Parathyroid adenoma (tissue), 2 donors: ENCODE data around the gene MRPL55.

Experiments used
- H2AFZ ChIP-seq: fragments of 300-600 bp; sonication (generic); one replicate; pipeline ENCODE4 v1.7.0; 2017; ENCODE audit warnings: antibody characterized with exemption, mild to moderate bottlenecking
- H3K27ac ChIP-seq: fragments of 300-600 bp; sonication (generic); one replicate; pipeline ENCODE4 v1.7.0; 2017
- H3K27me3 ChIP-seq: fragments of 300-600 bp; sonication (generic); one replicate; pipeline ENCODE4 v1.7.0; 2017; ENCODE audit warnings: low read length; ENCODE audit not compliant: control insufficient read depth, insufficient read depth
- H3K36me3 ChIP-seq: fragments of 300-600 bp; sonication (generic); one replicate; pipeline ENCODE4 v1.7.0; 2017; ENCODE audit warnings: low read length; ENCODE audit not compliant: control insufficient read depth, insufficient read depth
- H3K4me1 ChIP-seq: fragments of 300-600 bp; sonication (generic); one replicate; pipeline ENCODE4 v1.7.0; 2017; ENCODE audit warnings: control low read depth
- H3K4me2 ChIP-seq: fragments of 300-600 bp; sonication (generic); one replicate; pipeline ENCODE4 v1.7.0; 2017; ENCODE audit warnings: low read length
- H3K4me3 ChIP-seq: fragments of 300-600 bp; sonication (generic); one replicate; pipeline ENCODE4 v1.7.0; 2017; ENCODE audit warnings: low read depth, low read length
- H3K79me2 ChIP-seq: fragments of 300-600 bp; sonication (generic); one replicate; pipeline ENCODE4 v1.7.0; 2017; ENCODE audit warnings: control low read depth
- H3K9ac ChIP-seq: fragments of 300-600 bp; sonication (generic); one replicate; pipeline ENCODE4 v1.7.0; 2017; ENCODE audit warnings: mild to moderate bottlenecking
- H3K9me3 ChIP-seq: fragments of 300-600 bp; sonication (generic); one replicate; pipeline ENCODE4 v1.7.0; 2017; ENCODE audit warnings: low read length; ENCODE audit not compliant: control insufficient read depth
- TF ChIP-seq, protein P1 (sequence below): fragments of 300-600 bp; sonication (generic); IDR thresholded peaks from one replicate; pipeline ENCODE4 v1.7.0; 2017; ENCODE audit warnings: antibody characterized with exemption, mild to moderate bottlenecking
- donor health status: primary hyperparathyroidism.

Gene MRPL55

DNA sequence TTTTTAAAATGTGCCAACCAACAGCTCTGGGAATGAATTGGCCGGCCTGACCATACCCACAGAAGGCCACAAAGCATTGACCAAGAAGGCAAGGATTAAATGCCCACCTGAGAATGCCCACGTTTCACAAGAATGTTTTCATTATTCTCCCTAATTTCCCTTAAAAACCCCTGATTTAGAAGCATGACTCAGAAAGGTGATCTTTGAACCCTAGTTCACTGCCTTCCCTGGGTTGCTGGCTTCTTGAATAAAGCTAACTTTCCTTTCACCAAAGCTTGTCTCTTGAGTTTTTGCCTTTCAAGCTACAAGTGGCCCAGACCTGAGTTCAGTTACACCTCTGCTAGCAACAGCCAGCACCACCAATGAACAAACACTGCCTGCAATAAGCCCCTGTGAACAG, 14.4 kb upstream of the MRPL55 start:
- Histone ChIP-seq H3K27ac (no peak overlapping the region), H3K4me1 (no peaks in the 10 kb centered on the region), H3K79me2 (no peaks in the 10 kb centered on the region), H2AFZ (no peak overlapping the region), H3K4me3 (no peak overlapping the region), H3K27me3 (no peaks in the 10 kb centered on the region), H3K4me2 (no peak overlapping the region), H3K36me3 (no peaks in the 10 kb centered on the region), H3K9ac (no peak overlapping the region), H3K9me3 (no peaks in the 10 kb centered on the region)
- TF ChIP-seq, protein P1, sequence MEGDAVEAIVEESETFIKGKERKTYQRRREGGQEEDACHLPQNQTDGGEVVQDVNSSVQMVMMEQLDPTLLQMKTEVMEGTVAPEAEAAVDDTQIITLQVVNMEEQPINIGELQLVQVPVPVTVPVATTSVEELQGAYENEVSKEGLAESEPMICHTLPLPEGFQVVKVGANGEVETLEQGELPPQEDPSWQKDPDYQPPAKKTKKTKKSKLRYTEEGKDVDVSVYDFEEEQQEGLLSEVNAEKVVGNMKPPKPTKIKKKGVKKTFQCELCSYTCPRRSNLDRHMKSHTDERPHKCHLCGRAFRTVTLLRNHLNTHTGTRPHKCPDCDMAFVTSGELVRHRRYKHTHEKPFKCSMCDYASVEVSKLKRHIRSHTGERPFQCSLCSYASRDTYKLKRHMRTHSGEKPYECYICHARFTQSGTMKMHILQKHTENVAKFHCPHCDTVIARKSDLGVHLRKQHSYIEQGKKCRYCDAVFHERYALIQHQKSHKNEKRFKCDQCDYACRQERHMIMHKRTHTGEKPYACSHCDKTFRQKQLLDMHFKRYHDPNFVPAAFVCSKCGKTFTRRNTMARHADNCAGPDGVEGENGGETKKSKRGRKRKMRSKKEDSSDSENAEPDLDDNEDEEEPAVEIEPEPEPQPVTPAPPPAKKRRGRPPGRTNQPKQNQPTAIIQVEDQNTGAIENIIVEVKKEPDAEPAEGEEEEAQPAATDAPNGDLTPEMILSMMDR = no peak

DNA sequence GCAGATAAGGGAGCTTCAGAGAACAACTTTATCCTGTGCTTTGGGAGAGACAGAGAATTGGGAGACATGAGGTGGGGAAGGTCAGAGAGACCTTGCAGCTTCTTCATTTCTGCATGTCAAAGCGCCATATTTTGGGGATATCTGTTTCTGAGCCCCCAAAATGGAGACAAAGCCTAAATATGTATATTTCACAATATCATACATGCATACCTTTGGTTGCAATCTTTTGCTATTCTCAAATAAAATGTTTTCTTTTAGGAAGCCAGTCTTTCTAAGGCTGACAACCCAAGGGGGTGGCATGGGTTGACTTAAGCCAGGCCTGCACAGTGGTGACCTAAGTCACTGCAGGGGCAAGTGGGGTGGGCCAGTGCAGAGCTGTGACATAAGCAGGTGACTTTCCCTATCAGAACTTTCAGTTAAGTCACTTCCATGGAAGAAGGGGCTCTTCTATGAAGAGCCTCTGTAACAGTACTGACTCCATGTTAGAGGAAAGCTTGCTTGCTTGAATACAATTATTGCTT, 13.9 kb upstream of the MRPL55 start:
- Histone ChIP-seq H3K9ac (no peak overlapping the region), H2AFZ (no peak overlapping the region), H3K79me2 (no peaks in the 10 kb centered on the region), H3K4me3 (no peak overlapping the region), H3K36me3 (no peaks in the 10 kb centered on the region), H3K27ac (no peak overlapping the region), H3K9me3 (no peaks in the 10 kb centered on the region), H3K4me2 (no peak overlapping the region), H3K4me1 (no peaks in the 10 kb centered on the region), H3K27me3 (no peaks in the 10 kb centered on the region)
- TF ChIP-seq, protein P1 = no peak

DNA sequence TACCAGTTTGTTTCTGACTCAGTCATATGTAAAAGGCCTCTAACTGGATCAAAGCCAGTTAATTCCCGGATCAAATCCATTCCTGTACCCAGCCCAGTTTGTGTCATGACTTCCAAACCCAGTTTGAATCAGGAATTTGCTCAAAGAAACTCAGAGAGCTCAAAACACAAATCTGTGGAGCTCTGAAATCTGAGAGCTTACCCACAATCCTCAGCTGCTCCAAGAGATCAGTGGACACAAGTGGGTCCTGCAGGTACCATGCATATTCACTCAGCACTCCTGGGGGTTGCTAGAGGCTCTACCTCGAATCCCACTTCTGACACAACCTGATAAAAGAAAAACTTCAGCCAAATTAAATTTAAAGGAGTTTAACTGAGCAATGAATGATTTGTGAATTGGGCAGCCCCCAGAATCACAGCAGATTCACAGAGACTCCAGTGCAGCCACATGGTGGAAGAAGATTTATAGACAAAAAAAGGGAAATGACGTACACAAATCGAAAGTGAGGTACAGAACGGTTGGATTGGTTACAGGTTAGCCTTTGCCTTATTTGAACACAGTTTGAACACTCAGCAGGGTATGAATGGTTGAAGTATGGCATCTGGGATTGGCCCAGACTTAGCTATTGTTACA, 11.9 kb upstream of the MRPL55 start:
- H3K9me3 ChIP-seq = no peaks in the 10 kb centered on the region
- no peak overlapping the region for H3K4me3 ChIP-seq
- TF ChIP-seq, protein P1 = no peak
- H3K4me1 ChIP-seq = no peaks in the 10 kb centered on the region
- no peaks in the 10 kb centered on the region for H3K27me3 ChIP-seq
- no peaks in the 10 kb centered on the region for H3K36me3 ChIP-seq
- no peak overlapping the region for H2AFZ ChIP-seq
- H3K9ac ChIP-seq = no peak overlapping the region
- H3K79me2 ChIP-seq = no peaks in the 10 kb centered on the region
- H3K27ac ChIP-seq = no peak overlapping the region
- H3K4me2 ChIP-seq = no peak overlapping the region

DNA sequence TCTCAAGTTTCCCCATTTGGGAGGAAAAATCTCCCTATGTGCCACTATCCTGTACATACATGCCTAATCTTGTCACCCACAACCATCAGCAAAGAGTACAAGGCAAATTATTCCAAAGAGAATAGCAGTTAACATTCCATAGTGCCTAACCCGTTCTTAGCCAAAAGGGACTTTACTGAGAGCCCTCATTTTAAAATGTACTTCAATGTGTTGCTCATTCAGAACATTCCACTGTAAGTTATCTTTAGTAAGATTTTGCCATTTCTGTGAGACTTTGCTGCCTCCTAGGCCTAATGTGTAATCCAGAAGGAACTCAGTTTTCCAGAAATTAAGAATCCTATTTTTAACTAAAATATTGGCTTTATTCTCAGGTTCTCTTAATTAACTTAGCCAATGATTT, 11.3 kb upstream of the MRPL55 start:
- H3K9ac ChIP-seq = no peak overlapping the region
- no peaks in the 10 kb centered on the region for H3K27me3 ChIP-seq
- TF ChIP-seq, protein P1 = no peak
- H3K4me1 ChIP-seq = no peaks in the 10 kb centered on the region
- no peak overlapping the region for H3K27ac ChIP-seq
- H3K9me3 ChIP-seq = no peaks in the 10 kb centered on the region
- H3K4me2 ChIP-seq = no peak overlapping the region
- no peaks in the 10 kb centered on the region for H3K36me3 ChIP-seq
- no peak overlapping the region for H2AFZ ChIP-seq
- H3K4me3 ChIP-seq = no peak overlapping the region
- H3K79me2 ChIP-seq = no peaks in the 10 kb centered on the region

DNA sequence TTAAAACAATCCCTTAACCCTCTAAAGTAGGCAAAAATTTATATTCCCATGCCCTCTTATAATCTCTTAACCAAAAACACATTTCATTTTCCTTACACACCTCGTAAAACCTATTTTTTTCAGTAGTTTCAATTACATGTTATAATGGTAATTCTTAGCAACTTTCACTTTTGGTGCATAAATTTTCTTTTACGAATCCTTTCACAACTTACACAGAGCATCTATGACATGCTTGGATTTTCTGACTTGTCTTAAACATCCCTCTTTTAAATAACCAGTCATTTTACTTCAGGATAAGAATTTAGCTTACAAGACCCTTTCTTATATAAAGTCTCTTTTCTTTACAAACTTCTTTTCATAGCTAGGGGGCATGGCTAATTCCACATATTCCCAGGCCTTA, 8.9 kb upstream of the MRPL55 start:
- H3K4me1 ChIP-seq = no peaks in the 10 kb centered on the region
- TF ChIP-seq, protein P1 = no peak
- H3K9me3 ChIP-seq = no peaks in the 10 kb centered on the region

More for the DNA sequence above, 8.9 kb upstream of the MRPL55 start:
- no peaks in the 10 kb centered on the region for H3K27me3 ChIP-seq
- H3K27ac ChIP-seq = no peak overlapping the region
- no peak overlapping the region for H2AFZ ChIP-seq
- no peaks in the 10 kb centered on the region for H3K36me3 ChIP-seq
- H3K4me3 ChIP-seq = no peak overlapping the region
- no peak overlapping the region for H3K9ac ChIP-seq
- H3K4me2 ChIP-seq = no peak overlapping the region
- no peaks in the 10 kb centered on the region for H3K79me2 ChIP-seq
